Measurements from ENCODE around the gene CERS3.

GRCh38 chr15:100438570-100438969 is 90.2 kb downstream of the CERS3 start:
- TF ChIP-seq CBX5 (IDR thresholded peaks at IDR 0.05; ENCODE audit: low read depth) (no peak), FOS (IDR thresholded peaks at IDR 0.05; ENCODE audit: borderline replicate concordance, extremely low read depth, insufficient read length) (no peak), TCF7 (IDR thresholded peaks at IDR 0.05; ENCODE audit: borderline replicate concordance) (no peak), RB1 (IDR thresholded peaks at IDR 0.05; ENCODE audit: borderline replicate concordance) (no peak), ZNF274 (IDR thresholded peaks at IDR 0.05; ENCODE audit: insufficient read depth, insufficient read length) (no peak), EZH2 (IDR thresholded peaks at IDR 0.05; ENCODE audit: borderline replicate concordance, control insufficient read depth, low read depth, low read length) (no peak), CTCF (IDR thresholded peaks at IDR 0.05 in 2 of 3, conservative IDR thresholded peaks at IDR 0.05 in 1 of 3; ENCODE audit: control insufficient read depth in 2 of 3, extremely low read depth in 1 of 3, insufficient read depth in 1 of 3, low read depth in 3 of 3, low read length in 3 of 3) (no peak), ZBTB11 (CRISPR knock-in tag; IDR thresholded peaks at IDR 0.05) (no peak), ESRRA (IDR thresholded peaks at IDR 0.05; ENCODE audit: low read length) (no peak), ZSCAN29 (IDR thresholded peaks at IDR 0.05) (no peak)
